H9 (cell line): ENCODE data around the gene SNX17. TPM values are rescaled to one million over a fixed set of nuclear protein-coding genes. Genes with fewer than 3 reads are reported as not detected.

Experiments
- DNase-seq: peaks from one replicate; pipeline ENCODE4 v3.0.0-alpha.2; 2017
- H2AFZ ChIP-seq: one replicate; pipeline ENCODE4 v1.6.1; 2013; ENCODE audit warnings: mild to moderate bottlenecking, low read length, control low read depth, moderate library complexity
- H2AK5ac ChIP-seq: 2 replicates; pipeline ENCODE4 v1.6.1; 2013; ENCODE audit warnings: low read length, control low read depth, mixed read lengths; ENCODE audit not compliant: insufficient read length
- H2BK120ac ChIP-seq: one replicate; pipeline ENCODE4 v1.6.1; 2013; ENCODE audit warnings: low read depth, mild to moderate bottlenecking, low read length, control low read depth, inconsistent platforms; ENCODE audit not compliant: poor library complexity, severe bottlenecking
- H2BK12ac ChIP-seq: 2 replicates; pipeline ENCODE4 v1.6.1; 2013; ENCODE audit warnings: low read length, control low read depth, mixed read lengths, low read depth; ENCODE audit not compliant: insufficient read length
- H2BK15ac ChIP-seq: 2 replicates; pipeline ENCODE4 v1.6.1; 2013; ENCODE audit warnings: low read depth, low read length, control low read depth
- H2BK20ac ChIP-seq: one replicate; pipeline ENCODE4 v1.6.1; 2013; ENCODE audit warnings: low read depth, mild to moderate bottlenecking, low read length, control low read depth, inconsistent platforms; ENCODE audit not compliant: poor library complexity, severe bottlenecking
- H2BK5ac ChIP-seq: 2 replicates; pipeline ENCODE4 v1.6.1; 2013; ENCODE audit warnings: low read length, control low read depth, mixed read lengths; ENCODE audit not compliant: insufficient read length
- H3K14ac ChIP-seq: 2 replicates; pipeline ENCODE4 v1.6.1; 2013; ENCODE audit warnings: low read length, control low read depth; ENCODE audit not compliant: insufficient read depth
- H3K18ac ChIP-seq: 2 replicates; pipeline ENCODE4 v1.6.1; 2013; ENCODE audit warnings: low read depth, mild to moderate bottlenecking, mixed read lengths, low read length, control low read depth; ENCODE audit not compliant: insufficient read length
- H3K23ac ChIP-seq: 2 replicates; pipeline ENCODE4 v1.6.1; 2013; ENCODE audit warnings: low read length, control low read depth, mixed read lengths, low read depth; ENCODE audit not compliant: insufficient read length
- H3K23me2 ChIP-seq: 2 replicates; pipeline ENCODE4 v1.6.1; 2013; ENCODE audit warnings: low read depth, mild to moderate bottlenecking, mixed read lengths, low read length, control low read depth; ENCODE audit not compliant: insufficient read length, poor library complexity, severe bottlenecking
- H3K27ac ChIP-seq: 2 replicates; pipeline ENCODE4 v1.5.1; 2013; ENCODE audit warnings: low read length, control low read depth, mixed read lengths, low read depth; ENCODE audit not compliant: insufficient read length
- H3K27me3 ChIP-seq: 2 replicates; pipeline ENCODE4 v1.6.1; 2013; ENCODE audit warnings: low read length, control low read depth, inconsistent platforms; ENCODE audit not compliant: insufficient read depth
- H3K4ac ChIP-seq: 2 replicates; pipeline ENCODE4 v1.6.1; 2013; ENCODE audit warnings: low read depth, mild to moderate bottlenecking, control low read depth, inconsistent platforms, low read length, moderate library complexity
- H3K4me1 ChIP-seq: 2 replicates; pipeline ENCODE4 v1.6.1; 2013; ENCODE audit warnings: low read length, control low read depth, inconsistent platforms; ENCODE audit not compliant: insufficient read depth
- H3K4me2 ChIP-seq: 2 replicates; pipeline ENCODE4 v1.6.1; 2013; ENCODE audit warnings: low read length, control low read depth, mixed read lengths; ENCODE audit not compliant: insufficient read length, insufficient read depth
- H3K56ac ChIP-seq: 2 replicates; pipeline ENCODE4 v1.6.1; 2013; ENCODE audit warnings: low read depth, mild to moderate bottlenecking, mixed read lengths, low read length, control low read depth; ENCODE audit not compliant: insufficient read length
- H3K79me1 ChIP-seq: 2 replicates; pipeline ENCODE4 v1.6.1; 2013; ENCODE audit warnings: low read depth, mild to moderate bottlenecking, moderate library complexity, low read length, control low read depth, inconsistent platforms; ENCODE audit not compliant: insufficient read depth, poor library complexity, severe bottlenecking
- H3K79me2 ChIP-seq: 2 replicates; pipeline ENCODE4 v1.6.1; 2013; ENCODE audit warnings: low read length, control low read depth, inconsistent platforms; ENCODE audit not compliant: insufficient read depth
- H3K9ac ChIP-seq: 2 replicates; pipeline ENCODE4 v1.6.1; 2013; ENCODE audit warnings: low read length, control low read depth, mixed read lengths; ENCODE audit not compliant: insufficient read length; ENCODE audit errors: extremely low read depth
- H3K9me3 ChIP-seq: one replicate; pipeline ENCODE4 v1.6.1; 2013; ENCODE audit warnings: low read depth, low read length, inconsistent platforms; ENCODE audit not compliant: control insufficient read depth
- H3T11ph ChIP-seq: one replicate; pipeline ENCODE4 v1.6.1; 2013; ENCODE audit warnings: mild to moderate bottlenecking, low read length, control low read depth, inconsistent platforms
- H4K20me1 ChIP-seq: one replicate; pipeline ENCODE4 v1.6.1; 2013; ENCODE audit not compliant: control insufficient read depth, insufficient read length, insufficient read depth
- H4K5ac ChIP-seq: 2 replicates; pipeline ENCODE4 v1.6.1; 2013; ENCODE audit warnings: low read depth, mild to moderate bottlenecking, mixed read lengths, low read length, control low read depth; ENCODE audit not compliant: insufficient read length
- H4K8ac ChIP-seq: replicated peaks from 2 replicates; pipeline ENCODE4 v1.6.1; 2013; ENCODE audit warnings: low read length, control low read depth, mixed read lengths, low read depth; ENCODE audit not compliant: insufficient read length
- H4K91ac ChIP-seq: 2 replicates; pipeline ENCODE4 v1.6.1; 2013; ENCODE audit warnings: low read depth, mild to moderate bottlenecking, moderate library complexity, mixed read lengths, low read length, control low read depth; ENCODE audit not compliant: insufficient read length
- H3K27ac Mint-ChIP-seq, 3 experiments: 2 replicates in 2 of 3; 3 replicates in 1 of 3; pipeline ENCODE4 v1.8.0; 2020 to 2021; ENCODE audit warnings: mixed read lengths in 3 of 3, mild to moderate bottlenecking in 1 of 3, moderate library complexity in 1 of 3
- H3K27me3 Mint-ChIP-seq: 2 replicates; pipeline ENCODE4 v1.8.0; 2021; ENCODE audit warnings: low read depth, mild to moderate bottlenecking, moderate library complexity, mixed read lengths
- H3K36me3 Mint-ChIP-seq, 3 experiments: 2 replicates in 2 of 3; 3 replicates in 1 of 3; pipeline ENCODE4 v1.8.0; 2020 to 2021; ENCODE audit warnings: low read depth in 3 of 3, mixed read lengths in 3 of 3; ENCODE audit not compliant: insufficient read depth in 1 of 3
- H3K4me1 Mint-ChIP-seq, 2 experiments: 2 replicates each; pipeline ENCODE4 v1.8.0; 2020; ENCODE audit warnings: mixed read lengths in 2 of 2
- H3K4me3 Mint-ChIP-seq, 2 experiments: 2 replicates in 1 of 2; 3 replicates in 1 of 2; pipeline ENCODE4 v1.8.0; 2020 to 2021; ENCODE audit warnings: mild to moderate bottlenecking in 2 of 2, mixed read lengths in 2 of 2, moderate library complexity in 1 of 2
- H3K9me3 Mint-ChIP-seq, 2 experiments: 2 replicates in 1 of 2; 3 replicates in 1 of 2; pipeline ENCODE4 v1.8.0; 2020; ENCODE audit warnings: mild to moderate bottlenecking in 2 of 2, mixed read lengths in 2 of 2, moderate library complexity in 1 of 2
- CTCF ChIP-seq: fragments of 200-600 bp; sonication (generic); conservative IDR thresholded peaks from 3 replicates; pipeline ENCODE4 v1.8.0; 2021; ENCODE audit warnings: antibody characterized with exemption, mild to moderate bottlenecking
- WGBS: extraction: QIAGEN DNeasy Blood & Tissue Kit; methylation state at CpG from one replicate; pipeline ENCODE4 v1.1.7; 2013; ENCODE audit warnings: missing lambda C conversion rate, low lambda C conversion rate, mixed read lengths; ENCODE audit not compliant: insufficient read length; ENCODE audit errors: extremely low coverage; 5-methylcytosine and 5-hydroxymethylcytosine counted together
- total RNA-seq: library from RNA; stranded (reverse); gene quantifications from 2 replicates; pipeline ENCODE4 v1.2.1, GENCODE V29; 2021

The SNX17 gene
- total RNA-seq, 1 experiment from 2014 or later: 81.1 TPM

DNA sequence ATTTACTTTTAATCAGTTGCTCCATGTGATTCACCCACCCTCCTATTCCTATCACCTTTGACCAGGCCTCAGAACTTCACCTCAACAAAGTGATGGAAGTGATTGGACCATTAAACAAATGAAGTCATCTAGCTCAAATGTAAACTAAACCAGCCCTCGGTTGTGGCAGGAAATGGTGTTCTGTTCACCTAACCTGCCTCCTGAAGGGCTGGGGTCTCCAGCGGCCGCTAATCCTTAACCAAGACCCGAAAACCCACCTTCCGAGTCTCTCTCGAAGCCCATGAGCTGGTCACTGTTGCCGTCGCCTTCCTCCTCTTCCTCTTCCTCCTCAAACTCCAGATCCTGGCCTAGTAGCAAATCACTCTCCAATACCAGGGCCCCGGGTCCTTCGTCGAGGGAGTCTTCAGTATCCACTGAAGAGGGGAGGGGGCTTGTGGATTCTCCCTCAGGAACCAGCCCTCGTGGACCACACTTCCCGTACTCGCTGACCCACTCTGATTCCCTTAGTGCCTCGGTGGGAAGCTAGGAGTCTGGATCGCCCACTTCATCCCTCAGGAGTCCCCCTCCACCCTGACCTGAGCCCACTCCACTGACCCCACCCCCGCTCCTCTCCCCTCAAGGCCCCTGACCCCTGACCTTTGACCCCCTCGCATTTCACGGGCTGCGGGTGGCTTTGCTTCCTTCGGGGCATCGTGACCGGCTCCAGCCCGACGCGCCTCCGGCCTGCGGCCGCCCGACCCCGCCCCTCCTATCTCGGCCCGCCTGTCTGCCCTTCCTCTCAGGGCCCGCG is 9.6 kb downstream of the SNX17 start:
- Histone ChIP-seq H2BK120ac (no peak overlapping the region), H3T11ph (no peak overlapping the region), H3K79me2 (no peaks in the 10 kb centered on the region), H3K23ac (no peak overlapping the region), H2AK5ac (no peak overlapping the region), H3K4me2 (peak overlapping the region; percentile 87), H3K23me2 (peaks cover 12% of the 10 kb centered on the region), H3K79me1 (no peaks in the 10 kb centered on the region), H4K5ac (no peak overlapping the region), H3K14ac (peak overlapping the region; percentile 84), H3K27ac (peak overlapping the region; percentile 14), H3K27me3 (no peaks in the 10 kb centered on the region), H4K91ac (no peak overlapping the region), H4K20me1 (no peaks in the 10 kb centered on the region), H3K4ac (no peak overlapping the region; the same call in 1 of the 2 replicates), H3K56ac (no peak overlapping the region), H3K18ac (peak overlapping the region; percentile 79), H2AFZ (no peak overlapping the region), H4K8ac (no peak overlapping the region), H2BK20ac (no peak overlapping the region), H2BK5ac (no peak overlapping the region), H2BK12ac (no peak overlapping the region), H3K9me3 (no peaks in the 10 kb centered on the region), H3K4me1 (no peaks in the 10 kb centered on the region), H3K9ac (peak overlapping the region; percentile 84), H2BK15ac (no peak overlapping the region)
- no peaks in the 10 kb centered on the region for H3K9me3 Mint-ChIP-seq
- peaks cover 19 to 27% of the 10 kb centered on the region in 2 experiments for H3K4me1 Mint-ChIP-seq
- H3K27ac Mint-ChIP-seq: peak overlapping the region; percentile 70 to 96 (median 92)
- peaks cover 1% of the 10 kb centered on the region; the same call in 1 of the 2 replicates for H3K27me3 Mint-ChIP-seq
- no CpG with 5 or more reads among the region's 35 CpGs for WGBS
- peak; percentile 43 for DNase-seq
- peak overlapping the region; percentile 86 to 94 for H3K4me3 Mint-ChIP-seq
- peaks cover 40 to 90% (median 76%) of the 10 kb centered on the region in 3 experiments; a peak in 6 of 7 replicates for H3K36me3 Mint-ChIP-seq
- no peak for TF ChIP-seq CTCF
